NCI-H1417 (cell line): ENCODE data around the gene DTHD1.
A peak's percentile ranks its signal among the peaks of the same experiment; 100 is the strongest.

Experiments
- DNase-seq, 3 experiments: peaks; one replicate each; lab custom pipeline; 2025; lab: John Stamatoyannopoulos, UW

The DTHD1 gene

GRCh38 chr4:36269533-36270173 is 11.8 kb upstream of the DTHD1 start:
- no peak for DNase-seq

- DNase-seq = no peak
Measured at GRCh38 chr4:36273276-36273675, 8.1 kb upstream of the DTHD1 start.

- DNase-seq = no peak
Measured at GRCh38 chr4:36274158-36274557, 7.3 kb upstream of the DTHD1 start.

- no peak for DNase-seq
Measured at GRCh38 chr4:36277533-36277932, 3.9 kb upstream of the DTHD1 start.

- no peak for DNase-seq
Measured at GRCh38 chr4:36278789-36279188, 2.6 kb upstream of the DTHD1 start.

GRCh38 chr4:36280555-36280954 is 861 bp upstream of the DTHD1 start:
- peak in 2 of 3 experiments; percentile 35 to 90 for DNase-seq

GRCh38 chr4:36282503-36283030 is 1.2 kb downstream of the DTHD1 start:
- no peak for DNase-seq

- no peak for DNase-seq
Measured at GRCh38 chr4:36283912-36284465, 2.6 kb downstream of the DTHD1 start.

- DNase-seq = no peak
Measured at GRCh38 chr4:36285784-36286480, 4.5 kb downstream of the DTHD1 start.

GRCh38 chr4:36286481-36286871 is 5.1 kb downstream of the DTHD1 start:
- DNase-seq = no peak

- no peak for DNase-seq
Measured at GRCh38 chr4:36288731-36289426, 7.5 kb downstream of the DTHD1 start.

GRCh38 chr4:36290641-36291040 is 9.2 kb downstream of the DTHD1 start:
- DNase-seq = no peak

- peak in 1 of 3 experiments; percentile 5 for DNase-seq
Measured at GRCh38 chr4:36292556-36293188, 11.3 kb downstream of the DTHD1 start.

GRCh38 chr4:36301127-36301526 is 19.7 kb downstream of the DTHD1 start:
- DNase-seq = no peak

GRCh38 chr4:36303426-36304137 is 22.2 kb downstream of the DTHD1 start:
- DNase-seq = no peak

GRCh38 chr4:36304138-36304681 is 22.8 kb downstream of the DTHD1 start:
- DNase-seq = no peak

- DNase-seq = no peak
Measured at GRCh38 chr4:36308150-36308549, 26.7 kb downstream of the DTHD1 start.

GRCh38 chr4:36310216-36310615 is 28.8 kb downstream of the DTHD1 start:
- DNase-seq = no peak

GRCh38 chr4:36310793-36311192 is 29.4 kb downstream of the DTHD1 start:
- DNase-seq = peak in 1 of 3 experiments; percentile 25

- DNase-seq = no peak
Measured at GRCh38 chr4:36312511-36312910, 31.1 kb downstream of the DTHD1 start.

GRCh38 chr4:36313301-36313700 is 31.9 kb downstream of the DTHD1 start:
- DNase-seq = no peak
